Measurements from ENCODE around the gene ATP1A3.

Gene ATP1A3

DNA sequence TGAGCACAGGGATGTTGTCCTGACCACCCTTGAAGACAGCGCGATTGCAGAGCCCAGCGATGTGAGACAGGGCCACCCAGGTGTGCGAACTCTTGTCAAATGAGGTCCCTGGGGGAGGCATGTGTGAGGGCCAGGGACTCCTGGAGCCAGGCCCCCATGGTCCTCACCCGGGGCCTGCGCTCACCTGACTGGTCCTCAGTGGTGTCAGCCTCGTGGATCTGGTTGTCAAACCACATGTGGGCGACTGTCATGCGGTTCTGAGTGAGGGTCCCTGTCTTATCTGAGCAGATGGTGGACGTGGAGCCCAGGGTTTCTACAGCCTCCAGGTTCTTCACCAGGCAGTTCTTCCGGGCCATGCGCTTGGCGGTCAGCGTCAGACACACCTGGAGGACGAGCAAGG lies 12.3 kb downstream of the ATP1A3 start:
- no peak for DNase-seq

DNA sequence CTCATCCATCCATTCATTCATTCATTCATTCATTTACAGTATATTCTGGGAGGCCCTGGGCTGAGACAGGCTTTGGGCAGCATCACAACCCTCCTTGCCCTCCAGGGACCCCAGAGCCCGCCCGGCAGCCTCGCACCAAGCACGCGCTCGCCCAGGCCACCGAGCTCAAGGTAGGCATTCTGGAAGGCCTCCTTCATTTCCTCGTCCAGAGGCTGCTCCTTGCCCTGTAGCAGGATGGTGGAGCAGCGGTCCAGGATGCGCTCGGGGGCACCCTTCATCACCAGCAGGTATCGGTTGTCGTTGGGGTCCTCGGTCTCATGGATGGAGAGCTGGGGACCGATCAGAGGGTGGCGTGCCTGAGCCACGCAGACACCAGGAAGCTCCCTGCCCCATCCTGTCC lies 15.6 kb downstream of the ATP1A3 start:
- DNase-seq = no peak

DNA sequence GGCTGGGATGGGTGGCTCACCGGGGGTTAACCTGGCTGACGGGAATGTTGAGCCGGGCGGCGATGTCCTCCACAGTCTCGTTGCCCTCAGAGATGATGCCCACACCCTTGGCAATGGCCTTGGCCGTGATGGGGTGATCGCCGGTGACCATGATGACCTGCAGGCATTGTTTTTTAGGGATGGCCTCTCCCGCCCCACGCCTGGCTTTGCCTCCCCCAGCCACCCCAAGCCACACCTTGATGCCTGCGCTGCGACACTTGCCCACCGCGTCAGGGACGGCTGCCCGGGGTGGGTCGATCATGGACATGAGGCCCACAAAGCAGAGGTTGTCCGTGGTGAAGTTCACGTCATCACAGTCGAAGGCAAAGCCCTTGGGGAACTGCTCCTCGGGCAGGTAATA lies 16.1 kb downstream of the ATP1A3 start:
- DNase-seq = no peak

DNA sequence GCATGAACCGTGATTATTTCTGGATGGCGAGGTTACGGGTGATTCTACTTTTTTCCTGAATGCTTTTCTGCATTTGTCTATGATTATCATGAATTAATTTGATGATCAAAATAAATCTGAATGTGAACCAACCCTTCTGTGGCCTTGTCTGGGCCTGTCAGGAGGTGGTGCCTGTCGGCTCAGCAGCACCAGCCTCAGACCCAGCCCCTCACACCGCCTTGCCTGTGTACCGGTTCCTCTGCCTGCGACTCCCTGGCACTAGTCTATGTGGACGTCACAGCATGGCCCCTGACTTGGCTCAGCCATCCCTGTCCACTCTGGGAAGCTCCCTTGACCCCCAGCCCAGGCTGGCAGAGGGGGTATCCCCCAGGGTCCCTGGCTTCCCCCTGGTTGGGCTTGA lies 19.4 kb downstream of the ATP1A3 start:
- no peak for DNase-seq

DNA sequence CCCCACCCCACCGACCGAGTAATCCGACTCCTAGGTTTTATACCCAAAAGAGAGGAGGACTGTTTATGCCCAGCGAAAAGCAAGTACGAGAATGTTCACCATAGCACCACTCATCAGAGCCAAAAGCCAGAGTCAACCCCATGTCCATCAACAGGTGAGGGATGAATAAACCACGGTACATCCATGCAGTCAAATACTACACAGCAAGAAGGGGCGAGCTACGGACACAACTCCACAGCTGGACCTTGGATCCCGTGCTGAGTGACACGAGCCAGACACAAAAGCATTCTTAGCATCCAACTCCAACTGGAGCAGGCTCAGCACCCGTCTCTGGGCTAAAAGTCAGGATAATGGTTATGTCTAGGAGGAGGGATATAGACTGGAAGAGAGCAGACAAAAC lies 22.7 kb downstream of the ATP1A3 start:
- no peak for DNase-seq

DNA sequence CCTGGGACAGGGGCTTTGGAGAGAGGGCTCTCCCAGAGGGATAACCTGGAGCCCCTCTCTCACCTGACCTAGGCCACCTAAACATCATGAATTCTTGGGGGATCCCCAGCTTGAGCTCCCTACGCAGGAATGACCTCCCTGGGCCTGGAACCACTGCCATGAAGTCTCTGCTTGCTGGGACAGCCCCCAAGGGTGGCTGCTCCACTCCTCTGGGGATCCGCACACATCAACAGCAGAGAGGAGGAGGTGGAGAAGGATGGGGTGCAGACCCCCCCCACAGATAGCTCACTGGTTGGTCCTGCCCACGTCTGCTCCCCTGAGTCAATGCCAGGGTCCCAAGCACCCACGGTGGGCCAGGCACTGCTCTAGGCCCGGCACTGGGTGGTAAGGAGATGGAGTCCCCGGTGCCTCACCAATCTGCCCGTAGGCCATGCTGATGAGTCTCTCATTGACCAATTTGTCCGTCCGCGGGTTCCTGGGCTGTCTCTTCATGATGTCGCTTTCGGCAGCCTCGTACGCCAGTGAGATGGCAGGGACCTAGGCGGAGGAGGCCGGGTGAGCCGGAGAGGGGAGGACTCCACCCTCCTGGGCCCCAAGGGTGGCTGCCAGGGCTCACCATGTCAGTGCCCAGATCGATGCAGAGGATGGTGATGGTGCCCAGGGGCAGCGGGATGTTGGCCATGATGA lies 24.1 kb downstream of the ATP1A3 start:
- no peak for DNase-seq

DNA sequence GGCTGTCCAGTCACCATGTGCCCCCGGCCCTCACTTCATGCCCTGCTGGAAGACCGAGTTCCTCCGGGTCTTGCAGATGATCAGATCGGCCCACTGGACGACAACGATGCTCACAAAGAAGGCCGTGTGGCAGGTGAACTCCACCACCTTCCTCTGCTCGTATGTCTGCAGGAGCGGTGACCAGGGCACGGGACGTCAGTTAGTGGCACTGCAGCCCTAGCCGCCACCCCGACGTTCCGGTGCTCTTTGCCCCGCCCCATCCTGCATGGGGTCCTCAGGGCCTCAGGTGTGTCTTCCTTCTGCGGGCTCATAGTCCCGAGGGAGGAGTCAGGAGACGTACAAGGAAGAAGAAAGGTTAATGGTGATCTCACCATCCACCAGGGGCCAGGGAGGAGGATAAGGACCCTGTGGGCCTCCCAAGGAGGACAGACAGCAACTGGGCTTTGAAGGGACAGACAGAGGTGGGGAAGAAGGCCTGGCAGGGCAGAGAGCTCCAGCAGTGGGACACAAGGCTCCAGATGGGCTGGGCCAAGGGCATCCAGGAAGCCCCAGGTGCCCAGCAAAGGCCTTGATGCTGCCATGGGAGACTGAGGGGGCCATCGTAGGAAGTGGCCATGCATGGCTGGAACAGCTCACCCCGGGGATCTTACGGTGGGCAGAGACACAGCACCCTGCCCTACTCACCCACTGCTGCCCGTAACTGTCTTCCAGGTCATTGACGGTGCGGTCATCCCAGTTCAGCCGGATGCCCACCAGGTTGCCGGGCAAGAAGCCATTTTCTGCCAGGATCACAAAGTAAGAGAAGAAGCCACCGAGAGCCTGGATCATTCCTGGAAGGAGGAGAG lies 25.1 kb downstream of the ATP1A3 start:
- no peak for DNase-seq

DNA sequence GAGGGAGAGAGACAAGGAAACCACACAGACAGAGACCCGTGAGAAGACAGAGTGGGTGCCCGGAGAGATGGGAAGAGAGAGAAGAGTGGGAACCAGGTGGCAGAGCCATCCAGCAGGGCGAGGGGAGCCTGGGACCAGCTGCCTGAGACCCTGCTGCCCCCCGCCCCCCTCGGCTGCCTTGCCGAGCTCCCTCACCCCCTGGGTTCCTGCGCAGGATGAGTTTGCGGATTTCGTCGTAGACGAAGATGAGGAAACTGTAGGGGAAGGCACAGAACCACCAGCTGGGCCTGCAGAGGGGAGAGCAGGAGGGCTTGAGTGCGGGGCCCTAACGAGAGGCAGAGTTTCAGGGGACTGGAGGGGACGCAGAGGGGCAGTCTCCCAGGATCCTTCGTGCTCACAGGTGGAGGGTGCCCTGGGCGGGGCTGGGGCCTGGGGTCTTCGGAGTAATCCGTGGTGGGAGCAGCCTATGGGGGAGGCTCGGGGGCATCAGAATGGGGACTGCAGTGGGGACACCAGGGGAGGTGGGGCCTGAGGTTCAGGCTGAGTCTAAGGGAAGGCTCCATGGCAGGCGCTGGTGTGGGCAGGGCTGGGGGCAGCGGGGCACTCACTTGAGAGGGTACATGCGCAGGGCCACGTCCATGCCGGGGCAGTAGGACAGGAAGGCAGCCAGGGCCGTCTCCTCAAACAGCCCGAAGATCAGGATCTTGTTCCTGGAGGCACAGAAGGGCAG lies 26.8 kb downstream of the ATP1A3 start:
- DNase-seq = no peak

DNA sequence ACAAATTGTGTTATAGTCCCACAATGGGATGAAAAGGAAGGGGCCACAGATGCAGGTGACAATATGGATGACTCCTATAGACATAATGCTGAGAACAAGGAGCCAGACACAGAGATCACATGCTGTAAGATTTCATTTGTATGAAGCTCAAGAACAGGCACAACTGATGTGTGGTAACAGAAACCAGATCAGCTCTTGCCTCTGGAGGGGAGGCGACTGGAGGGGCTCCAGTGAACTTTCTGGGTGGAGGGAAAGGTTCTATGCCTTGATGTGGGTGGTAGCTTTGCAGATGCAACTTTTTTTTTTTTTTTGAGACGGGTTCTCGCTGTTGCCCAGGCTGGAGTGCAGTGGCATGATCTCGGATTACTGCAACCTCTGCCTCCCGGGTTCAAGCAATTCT lies 28.9 kb downstream of the ATP1A3 start:
- DNase-seq = no peak

DNA sequence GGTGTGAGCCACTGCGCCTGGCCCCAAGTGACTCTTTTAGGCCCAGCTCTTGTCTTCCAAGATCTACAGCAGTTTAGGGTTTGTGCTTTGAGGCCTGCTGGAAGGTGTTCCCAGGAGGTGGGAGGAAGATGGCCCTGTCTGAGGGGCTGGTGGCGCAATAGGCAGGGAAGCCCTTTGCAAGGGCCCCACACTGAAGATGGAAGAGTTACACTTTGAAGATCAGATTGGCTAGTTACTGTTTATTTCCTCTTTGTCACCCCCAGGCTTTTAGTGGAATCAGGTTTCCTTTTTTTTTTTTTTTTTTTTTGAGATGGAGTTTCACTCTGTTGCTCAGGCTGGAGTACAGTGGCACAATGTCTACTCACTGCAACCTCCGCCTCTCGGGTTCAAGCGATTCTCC lies 33.1 kb downstream of the ATP1A3 start:
- no peak for DNase-seq

DNA sequence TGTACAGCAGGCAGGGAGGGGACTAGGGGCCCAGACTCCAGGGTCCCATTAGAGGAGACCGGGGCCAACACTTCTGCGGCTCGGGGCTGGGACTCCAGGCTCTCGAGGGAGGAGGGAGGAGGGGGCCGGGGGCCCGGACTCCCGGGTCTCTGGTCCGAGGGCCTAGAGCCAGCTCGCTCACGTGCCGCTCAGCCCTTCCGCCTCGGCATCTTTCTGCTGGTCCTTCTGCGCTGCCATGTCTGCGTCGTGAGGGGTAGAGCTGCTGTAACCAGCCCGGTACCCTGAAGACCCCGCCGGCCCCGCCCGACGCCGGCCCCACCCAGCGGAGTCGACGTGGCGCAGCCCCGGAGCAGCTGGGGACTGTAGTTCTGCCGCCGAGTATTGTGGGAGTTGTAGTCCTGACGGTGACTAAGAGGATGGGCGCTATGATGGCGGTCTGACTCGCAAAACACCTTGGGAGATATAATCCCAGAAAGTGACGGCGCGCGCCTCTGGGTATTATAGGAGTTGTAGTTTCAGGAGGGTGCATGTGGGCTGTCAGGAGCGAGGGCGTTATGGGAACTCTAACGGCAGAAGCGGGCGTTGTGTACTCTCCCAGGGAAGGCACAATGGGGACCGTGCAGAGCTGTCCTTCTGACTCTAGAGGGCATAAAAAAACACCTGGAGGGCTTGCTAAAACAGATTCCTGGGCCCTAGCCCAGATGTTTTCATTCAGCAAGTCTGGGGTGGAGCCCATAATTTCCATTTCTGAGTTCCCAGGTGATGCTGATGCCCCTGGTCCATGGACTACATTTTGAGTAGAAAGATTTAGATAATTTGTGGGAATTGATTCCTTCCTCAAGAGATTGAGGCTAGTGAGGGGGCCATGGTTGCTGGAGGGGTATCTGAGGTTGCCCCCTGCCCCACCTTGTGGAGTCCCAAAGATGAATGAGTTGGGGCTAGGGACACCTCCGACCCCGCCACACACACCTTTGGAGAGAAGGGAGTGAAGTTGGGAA lies 34.7 kb downstream of the ATP1A3 start, which contains the start of gene RABAC1:
TSS of gene RABAC1 (minus strand) at position 266 of the 998 bp plus-strand sequence. CDS start at position 237, 29 bp downstream.
- DNase-seq = peak; percentile 94

DNA sequence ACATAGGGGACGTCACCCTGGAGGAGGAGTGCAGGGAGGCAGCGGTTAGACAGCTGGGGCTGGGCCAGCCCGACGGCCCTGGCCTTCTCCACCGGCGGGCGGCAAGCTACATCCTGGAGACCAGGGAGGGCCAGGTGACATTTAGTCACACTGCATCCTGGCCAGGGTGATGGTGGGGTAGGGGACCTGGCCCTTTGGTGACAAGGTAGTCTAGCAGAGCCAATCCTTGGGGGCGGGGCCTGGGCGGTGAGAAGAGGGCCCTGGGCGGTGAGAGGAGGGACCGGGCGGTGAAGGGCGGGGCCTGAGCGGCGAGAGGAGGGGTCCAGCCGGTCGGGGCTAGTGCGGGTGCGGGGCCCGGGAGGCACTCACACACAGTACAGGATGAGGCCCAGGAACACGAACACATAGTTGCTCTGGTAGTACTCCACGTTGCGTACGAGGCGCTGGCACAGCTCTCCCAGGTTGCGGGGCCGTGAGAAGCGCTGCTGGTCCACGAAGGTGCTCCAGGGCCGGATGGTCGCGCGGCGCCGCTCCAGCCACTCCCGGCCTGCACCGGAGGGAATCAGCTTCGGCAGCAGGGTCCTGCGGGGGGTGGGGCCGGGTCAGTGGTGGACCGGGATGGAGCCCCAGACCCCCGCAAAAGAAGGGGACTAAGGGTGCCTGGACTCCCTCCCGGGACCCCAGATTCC lies 35.5 kb downstream of the ATP1A3 start:
- peak; percentile 71 for DNase-seq

DNA sequence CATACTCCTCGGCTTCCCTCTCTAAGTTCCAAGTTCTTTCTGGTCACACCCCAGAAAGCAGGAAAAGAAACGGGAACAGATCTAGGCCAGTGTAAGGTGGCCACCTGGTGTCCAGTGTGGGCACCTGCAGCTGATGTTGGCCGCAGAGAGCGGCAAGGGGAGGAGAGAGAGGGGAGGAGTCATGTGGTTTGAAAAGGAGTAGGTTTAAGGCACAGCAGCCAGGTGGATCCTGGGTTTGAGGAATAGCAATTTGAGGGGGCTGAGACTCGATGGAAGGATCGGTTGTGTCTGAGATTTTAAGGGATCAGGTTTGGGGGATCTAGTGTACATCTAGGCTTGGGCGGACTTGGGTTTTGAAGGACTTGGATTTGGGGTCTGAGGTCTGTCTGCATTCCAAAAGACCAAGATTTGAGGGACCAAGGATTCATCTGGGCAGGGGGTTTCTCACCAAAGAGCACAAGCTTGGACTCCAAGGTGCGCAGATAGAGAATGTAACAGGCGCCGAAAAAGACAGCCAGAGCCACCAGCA lies 36.1 kb downstream of the ATP1A3 start:
- DNase-seq = peak; percentile 83

DNA sequence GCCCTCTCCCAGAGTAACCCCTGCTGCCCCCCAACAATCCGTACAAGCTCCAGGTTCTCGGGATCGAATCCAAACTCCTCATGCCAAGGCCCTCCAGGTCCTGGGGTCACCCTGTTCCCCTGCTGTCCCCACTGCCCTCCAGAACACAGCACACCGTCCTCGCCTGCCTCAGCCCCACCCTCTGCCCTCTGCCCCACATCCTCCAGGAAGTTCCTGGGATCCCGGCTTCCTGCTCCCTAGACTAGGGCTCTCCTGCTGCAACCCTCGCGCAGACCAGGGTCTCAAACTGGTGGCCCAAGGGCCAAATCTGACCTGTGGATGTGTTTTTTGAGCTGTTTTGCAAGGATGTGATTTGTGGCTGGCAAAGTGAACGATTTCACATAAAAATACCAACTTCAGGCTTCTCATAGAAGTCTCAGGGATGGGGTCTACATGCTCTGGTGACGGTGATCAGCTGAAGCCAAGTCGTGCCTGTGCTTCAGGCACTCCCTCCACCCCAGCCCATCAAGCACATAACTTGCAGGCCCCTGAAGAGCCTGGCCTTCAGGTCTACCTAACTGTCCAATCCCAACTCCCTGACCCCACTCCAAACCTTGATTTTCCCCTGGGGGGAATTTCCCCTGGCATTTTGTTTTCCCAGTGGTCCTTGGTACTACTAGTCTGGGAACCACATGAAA lies 36.7 kb downstream of the ATP1A3 start:
- DNase-seq = no peak

DNA sequence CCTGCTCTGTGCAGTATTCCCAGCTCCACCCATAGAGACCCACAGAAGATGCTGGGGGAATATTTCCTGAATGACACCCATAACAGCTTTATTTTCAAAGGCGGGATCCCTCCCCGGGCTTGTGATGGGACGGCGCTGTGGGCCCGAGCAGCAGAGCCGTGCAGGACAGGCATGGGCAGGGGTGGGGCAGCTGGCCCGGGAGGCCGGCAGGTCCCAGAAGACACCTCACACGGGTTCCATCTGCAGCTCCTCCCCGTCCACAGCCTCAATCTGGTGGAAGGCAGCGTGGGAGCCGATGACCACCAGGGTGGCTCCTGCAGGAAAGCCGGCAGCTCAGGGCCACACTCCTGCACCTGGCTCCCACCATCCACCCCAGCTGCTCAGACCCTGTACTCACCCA lies 37.4 kb downstream of the ATP1A3 start:
- DNase-seq = no peak

DNA sequence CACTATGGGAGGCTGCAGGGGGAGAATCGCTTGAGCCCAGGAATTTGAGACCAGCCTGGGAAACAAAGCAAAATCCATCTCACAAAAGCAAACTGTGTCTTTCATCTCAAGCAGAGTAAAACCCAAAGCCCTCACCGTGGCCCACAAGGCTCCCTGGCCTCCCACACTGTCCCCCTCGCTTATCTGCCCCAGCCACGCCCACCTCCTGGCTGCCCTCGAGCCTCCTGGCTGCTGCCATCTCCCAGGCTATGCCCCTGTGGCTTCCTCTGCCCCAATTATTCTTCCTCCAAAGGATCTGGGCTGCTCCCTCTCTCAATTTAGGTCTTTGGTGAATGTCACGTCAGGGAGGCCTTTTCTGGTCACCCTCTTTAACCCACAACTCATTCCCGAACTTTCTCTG lies 38.5 kb downstream of the ATP1A3 start:
- no peak for DNase-seq

DNA sequence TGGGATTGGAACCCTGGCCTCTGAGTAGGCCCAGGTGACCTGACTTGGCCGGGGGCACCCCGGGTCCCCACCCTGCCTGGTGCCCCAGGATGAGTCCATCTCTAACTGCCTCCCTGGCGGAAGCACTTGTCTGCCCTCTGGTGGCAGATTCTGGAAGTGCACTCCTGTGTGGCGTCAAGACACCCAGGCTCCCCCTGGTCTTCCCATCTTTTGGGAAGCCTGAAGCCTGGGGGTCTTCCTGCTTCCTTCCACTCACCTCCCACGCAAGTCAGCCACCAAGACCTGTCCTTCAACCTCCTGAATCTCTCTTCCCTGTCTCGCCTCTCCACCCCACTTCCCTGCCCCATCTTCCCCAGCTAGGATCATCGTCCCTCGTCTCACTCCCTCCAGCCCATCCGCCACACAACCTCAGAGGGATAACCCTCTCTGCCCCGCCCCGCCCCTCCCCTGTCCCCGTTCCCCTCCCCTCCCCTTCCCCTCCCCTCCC lies 42.3 kb downstream of the ATP1A3 start:
- DNase-seq = peak; percentile 57

DNA sequence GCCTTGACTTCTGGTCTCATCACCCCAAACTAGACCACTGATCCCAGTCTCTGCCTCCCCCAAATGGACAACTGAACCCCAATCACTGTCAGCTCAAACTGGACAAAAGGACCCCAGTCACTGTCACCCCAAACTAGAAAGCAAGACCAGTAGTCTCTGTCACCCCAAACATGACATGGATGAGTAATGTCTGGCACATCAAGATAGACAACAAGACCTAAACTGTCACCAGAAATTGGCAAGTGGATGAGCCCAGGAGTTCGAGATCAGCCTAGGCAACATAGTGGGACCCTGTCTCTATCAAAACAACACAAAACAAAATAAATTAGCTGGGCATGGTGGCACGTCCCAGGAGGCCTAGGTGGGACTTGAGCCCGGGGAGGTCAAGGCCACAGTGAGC lies 46.9 kb downstream of the ATP1A3 start:
- no peak for DNase-seq

DNA sequence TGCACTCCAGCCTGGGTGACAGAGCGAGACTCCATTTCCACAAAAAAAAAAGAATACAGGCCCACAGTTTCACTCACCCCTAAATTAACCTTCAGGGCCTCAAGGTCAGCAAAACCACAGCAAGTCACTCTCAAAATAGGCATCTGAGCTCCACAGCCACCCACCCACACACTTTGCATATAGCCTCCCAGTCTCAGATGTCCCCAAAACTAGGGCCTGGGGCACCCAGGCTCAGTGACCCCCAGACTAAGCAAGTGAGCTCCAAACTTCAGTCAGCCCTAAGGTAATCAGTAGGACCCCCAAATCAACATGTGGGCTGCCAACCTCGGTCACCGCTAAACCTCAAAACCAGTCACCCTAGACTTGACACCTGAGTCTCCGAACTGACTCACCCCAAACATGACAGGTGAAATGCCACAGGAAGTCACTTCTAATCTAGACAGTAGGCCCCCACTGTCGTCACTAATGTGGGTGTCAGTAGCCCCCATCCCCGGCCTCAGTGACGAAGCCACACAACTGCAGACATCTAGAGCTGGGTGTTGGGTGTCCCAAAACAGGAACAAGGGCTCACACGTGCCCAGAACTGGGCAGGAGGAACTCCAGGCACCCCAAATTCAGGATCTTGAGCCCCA lies 48.8 kb downstream of the ATP1A3 start:
- no peak for DNase-seq

DNA sequence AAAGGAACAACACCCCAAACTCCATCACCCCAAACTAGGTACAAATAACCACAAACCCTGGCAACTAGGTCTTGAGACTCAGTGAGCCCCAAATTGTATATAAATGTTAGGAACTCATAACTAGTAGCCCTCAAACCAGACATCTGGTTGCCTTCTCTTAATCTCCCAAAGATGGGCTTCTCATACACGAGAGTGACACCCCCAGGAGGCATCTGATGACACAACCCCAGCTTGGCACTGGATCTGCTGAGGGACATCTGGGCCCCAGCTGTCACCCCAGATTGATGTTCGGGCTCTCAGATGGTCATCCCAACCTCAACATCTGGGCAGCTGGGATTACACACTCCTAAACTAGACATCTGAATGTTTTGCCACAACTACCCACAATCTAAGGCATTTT lies 49.7 kb downstream of the ATP1A3 start:
- DNase-seq = no peak

Measured in NCI-H1105 treated with DMSO at 0.1 percent for 48 hours (cell line).